ENCODE measurements around the gene GALNT2.

- TF ChIP-seq BACH2 (CRISPR knock-in tag; IDR thresholded peaks at IDR 0.05; ENCODE audit: borderline replicate concordance) (no peak), ZNF8 (CRISPR knock-in tag; IDR thresholded peaks at IDR 0.05) (no peak), PATZ1 (CRISPR knock-in tag; IDR thresholded peaks at IDR 0.05; ENCODE audit: borderline replicate concordance) (no peak), TOX (CRISPR knock-in tag; IDR thresholded peaks at IDR 0.05; ENCODE audit: borderline replicate concordance) (no peak), ZFP30 (CRISPR knock-in tag; IDR thresholded peaks at IDR 0.05) (no peak)
Measured at GRCh38 chr1:230317823-230318819, 251.1 kb downstream of the GALNT2 start.
